GM19452 (cell line): ENCODE data around the gene CCNJL.
"Not testable (repeated sequence)": the region's sequence is repeated elsewhere in the genome, so short reads cannot be mapped to it uniquely, and the experiment has no call there.

Experiments
- ATAC-seq: cut with Tn5 transposase; IDR thresholded peaks from one replicate; pipeline ENCODE4 v1.9.1; 2021; ENCODE audit not compliant: unreplicated experiment

Gene CCNJL

DNA sequence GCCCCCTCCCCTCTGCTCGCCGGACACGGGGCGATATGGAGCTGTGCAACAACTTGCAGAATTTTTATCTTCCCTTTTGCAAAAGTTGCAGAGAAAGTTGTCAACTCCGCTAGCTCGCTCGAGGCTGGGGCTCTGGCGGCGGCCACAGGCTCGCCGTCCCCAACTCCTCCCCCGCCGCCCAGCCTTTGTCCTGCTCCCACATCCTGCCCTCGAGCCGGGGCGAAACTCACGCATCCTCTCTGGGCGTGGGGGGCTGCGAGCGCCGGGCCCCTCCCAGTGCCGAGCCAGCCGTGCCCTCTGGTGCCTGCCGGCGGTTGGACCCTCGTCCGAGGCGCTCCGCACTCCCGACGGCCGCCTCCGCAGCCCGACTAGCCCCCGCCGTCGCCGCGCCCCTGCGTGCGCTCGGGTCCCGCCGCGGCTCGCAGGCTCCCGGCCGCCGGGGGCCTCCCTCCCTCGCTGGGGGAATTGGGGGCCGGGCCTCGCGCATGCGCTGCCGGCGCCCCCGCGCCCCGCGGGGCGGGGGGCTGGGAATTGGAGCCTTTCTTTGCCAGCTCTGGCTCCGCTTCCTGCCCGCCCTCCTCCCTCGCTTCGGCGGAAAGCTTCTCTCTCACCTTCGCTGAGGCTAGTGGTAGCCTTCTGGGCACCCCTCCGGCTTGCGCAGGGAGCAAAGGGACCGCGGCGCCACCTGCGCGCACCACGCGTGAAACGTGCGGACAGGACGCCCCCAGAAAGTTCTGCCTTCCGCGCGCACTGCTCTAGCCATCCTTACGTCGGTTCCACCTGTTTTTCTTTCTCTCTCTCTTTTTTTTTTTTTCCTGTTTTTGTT, at the start of gene CCNJL:
Gene CCNJL, minus strand, starts transcription at position 431 of the 826 bp plus-strand sequence. CDS start 641 bp downstream, outside the sequence.
- ATAC-seq, result peak; percentile 47

GRCh38 chr5:160361624-160362228, 49.4 kb upstream of the CCNJL start:
- no peak for ATAC-seq

GRCh38 chr5:160360310-160360709, 47.9 kb upstream of the CCNJL start:
- ATAC-seq, result no peak

GRCh38 chr5:160359816-160360215, 47.5 kb upstream of the CCNJL start:
- no peak for ATAC-seq

GRCh38 chr5:160359242-160359641, 46.9 kb upstream of the CCNJL start:
- no peak for ATAC-seq

DNA sequence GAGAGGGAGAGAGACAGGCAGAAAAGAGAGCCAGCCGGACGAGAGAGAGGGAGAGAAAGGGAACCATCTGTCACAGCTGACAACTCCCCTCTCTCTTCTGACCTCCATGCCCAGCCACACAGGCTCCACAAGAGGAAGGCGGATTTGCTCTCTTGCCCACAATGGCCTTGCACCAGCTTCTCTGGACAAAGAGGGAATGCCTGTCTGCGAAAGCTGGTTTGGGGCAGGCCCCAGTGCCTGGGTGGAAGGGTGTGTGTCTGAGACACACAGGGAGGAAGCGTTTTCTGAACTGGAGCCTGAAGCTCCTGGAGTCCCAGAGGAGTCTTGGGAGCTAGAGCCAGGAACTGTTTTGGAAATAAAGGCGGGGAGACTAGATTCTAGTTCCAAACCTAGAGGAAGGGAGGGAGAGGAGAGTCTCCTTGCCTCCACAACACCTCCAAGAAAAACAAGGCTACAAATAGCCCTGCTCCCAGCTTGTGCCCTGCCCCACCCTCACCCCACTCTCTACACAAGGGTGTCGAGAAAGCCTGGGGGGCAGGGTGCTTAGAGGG, 45.6 kb upstream of the CCNJL start:
- ATAC-seq, result no peak

DNA sequence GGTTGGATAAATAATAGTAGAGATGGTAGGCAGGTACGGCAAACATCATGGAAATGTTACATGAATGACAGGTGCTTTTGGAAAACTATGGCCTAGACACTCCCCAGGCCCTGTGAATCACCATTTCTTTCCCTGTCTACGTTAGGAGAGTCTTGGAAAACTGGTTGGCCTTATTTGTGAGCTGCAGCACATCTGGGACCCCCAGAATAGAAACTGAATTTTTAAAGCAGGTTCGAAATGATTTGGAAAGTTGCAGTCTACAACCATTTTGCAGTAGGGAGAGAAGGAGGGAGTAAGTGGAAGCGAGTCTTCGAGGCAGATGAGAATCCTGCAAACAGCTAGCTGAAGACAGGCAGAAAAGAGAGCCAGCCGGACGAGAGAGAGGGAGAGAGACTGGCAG, 45.0 kb upstream of the CCNJL start:
- ATAC-seq, result no peak

DNA sequence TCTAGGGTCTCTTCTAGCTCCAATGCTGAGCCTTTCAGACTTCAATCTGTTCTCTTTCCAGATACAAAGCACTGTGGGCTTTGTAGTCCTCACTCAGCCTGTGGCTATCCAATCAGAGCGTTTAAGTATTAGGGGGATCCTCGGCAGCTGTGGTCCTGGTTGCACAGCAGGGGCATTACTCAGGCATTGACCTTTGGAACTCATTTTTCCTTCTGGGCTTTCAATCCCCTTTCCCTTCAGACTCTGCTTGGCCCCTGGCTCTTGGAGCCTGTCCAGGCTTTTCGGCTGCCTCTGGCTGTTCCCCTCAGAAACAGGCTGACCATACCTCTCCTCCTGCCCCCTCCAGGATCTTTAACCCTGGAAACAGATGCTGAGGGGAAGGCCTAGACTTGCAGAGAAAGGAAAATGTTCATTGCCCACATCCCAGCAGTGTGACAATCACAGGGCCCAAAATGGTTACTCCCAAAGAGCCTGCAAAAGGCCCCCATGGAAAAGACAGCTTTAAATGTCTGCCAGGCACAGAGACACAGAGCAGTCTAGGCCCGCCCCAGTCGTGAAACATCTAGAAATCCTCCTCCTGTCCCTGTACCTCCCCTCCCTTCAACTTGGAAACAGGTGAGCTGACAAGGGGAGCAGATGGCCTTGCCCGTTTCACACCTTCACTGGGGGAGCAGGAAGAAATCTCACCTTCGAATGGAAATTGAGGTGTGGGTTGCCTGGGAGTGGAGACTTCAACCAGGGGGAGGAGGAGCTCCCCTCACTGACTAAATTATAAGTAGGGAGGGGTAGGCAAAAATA, 44.4 kb upstream of the CCNJL start:
- ATAC-seq, result no peak

DNA sequence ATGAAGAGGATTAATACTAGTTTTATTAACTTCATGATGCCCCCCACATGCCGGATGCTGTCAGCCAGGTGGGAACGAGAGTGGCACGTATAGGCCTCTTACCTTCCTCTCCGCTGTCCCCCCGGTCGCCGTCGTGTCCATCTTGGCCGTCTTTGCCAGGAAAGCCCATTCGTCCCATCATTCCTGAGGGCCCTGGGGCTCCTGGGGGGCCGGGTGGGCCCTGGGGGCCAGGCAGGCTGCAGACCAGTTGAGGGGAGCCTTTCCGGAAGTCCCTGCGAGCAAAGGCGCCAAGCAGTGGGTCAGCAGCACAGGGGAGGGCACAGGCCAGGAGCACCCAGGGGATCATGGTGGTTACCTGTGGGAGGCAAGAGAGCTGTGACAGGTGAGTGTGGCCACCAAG, 42.3 kb upstream of the CCNJL start:
- ATAC-seq, result no peak

DNA sequence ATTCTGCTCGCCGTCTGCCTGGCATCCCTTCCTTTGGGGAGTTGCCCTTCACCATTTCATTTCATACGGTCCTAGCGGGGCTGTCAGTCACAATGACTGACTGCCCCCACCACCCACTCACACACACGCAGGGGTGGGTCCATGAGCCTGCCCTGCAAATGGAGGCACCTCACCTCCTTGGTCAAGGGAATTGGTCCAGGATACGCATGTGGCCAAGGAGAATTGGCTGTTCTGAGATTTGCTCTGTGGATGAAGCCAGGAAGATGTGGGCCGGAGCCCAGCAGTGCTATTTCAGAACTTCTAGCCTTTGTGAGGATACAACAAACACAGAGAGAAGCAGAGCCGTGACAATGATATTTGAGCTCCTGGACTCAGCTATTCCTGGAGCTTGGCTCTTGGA, 41.0 kb upstream of the CCNJL start:
- ATAC-seq, result no peak

DNA sequence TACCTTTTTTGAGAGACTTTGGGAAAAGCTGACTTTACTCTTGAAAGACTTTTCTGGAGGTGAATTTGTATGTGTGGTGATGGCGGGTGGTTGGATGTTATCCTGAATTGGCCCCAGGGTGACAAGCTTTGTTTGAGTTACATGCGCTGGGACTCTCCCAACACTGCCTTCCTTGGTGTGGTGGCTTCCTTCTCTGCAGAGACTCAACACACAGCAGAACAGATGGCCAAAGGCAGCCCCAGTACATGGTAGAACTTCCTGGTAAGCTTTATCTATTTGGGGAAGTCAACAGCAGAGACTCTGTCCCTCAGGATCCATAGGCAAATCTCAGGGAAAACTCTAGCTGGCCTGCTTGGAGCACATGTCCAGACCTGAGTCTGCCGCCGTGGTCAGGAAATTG, 39.9 kb upstream of the CCNJL start:
- ATAC-seq, result no peak

GRCh38 chr5:160349935-160350303, 37.6 kb upstream of the CCNJL start:
- no peak for ATAC-seq

DNA sequence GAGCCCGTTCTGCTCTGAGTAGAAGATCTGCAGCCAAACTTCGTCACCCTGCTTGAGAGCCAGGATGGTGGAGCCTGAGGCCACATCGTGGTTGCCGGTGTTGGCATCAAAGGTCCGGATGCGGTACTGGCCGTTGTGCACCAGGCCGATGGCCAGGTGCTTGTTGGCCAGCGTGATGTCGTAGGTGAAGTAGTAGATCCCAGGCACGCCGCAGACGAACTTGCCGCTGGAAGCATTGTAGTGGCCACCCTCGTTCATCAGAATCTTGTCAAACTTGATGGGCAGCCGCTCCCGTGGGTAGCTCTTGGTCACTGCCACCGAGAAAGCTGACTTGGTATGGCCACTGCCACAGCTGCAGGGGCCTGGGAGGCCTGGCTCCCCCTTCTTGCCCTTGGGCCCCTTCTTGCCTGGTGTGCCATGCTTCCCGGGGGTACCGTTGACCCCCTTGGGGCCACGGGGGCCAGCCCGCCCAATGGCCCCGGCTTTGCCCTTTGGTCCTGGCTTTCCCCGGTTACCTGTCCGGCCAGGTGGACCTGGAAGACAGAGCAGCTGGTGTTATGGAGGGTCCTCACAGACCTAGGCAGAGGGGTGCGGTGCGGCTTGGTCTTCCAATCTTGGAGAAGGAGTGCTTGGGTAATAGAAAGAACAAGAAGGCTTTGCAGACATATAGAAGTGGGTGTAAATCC, 37.0 kb upstream of the CCNJL start:
- ATAC-seq, result no peak

DNA sequence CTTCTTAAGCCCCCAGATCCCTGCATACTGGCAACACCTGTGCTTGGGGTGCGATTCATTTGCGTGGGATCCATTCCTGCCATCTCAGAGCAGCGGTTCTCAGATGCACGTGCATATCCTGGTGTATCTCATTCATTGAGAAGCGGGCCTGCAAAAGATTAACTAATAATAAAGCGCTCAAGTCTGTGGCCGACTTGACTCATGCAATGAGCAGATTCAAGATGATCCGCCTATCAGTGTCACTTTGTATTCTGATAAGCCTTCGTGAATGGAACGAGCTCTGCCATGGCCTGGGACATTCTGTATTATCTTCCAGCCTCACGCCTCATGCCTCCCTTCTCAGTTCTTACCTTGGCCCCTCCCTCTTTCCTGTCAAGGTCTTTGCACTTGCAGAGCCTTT, 35.7 kb upstream of the CCNJL start:
- ATAC-seq, result no peak

- no peak for ATAC-seq
These were observed 35.1 kb upstream of the CCNJL start for GRCh38 chr5:160347448-160347847.

- no peak for ATAC-seq
These were observed 30.1 kb upstream of the CCNJL start for GRCh38 chr5:160342413-160342941.

- no peak for ATAC-seq
These were observed 29.0 kb upstream of the CCNJL start for GRCh38 chr5:160341309-160341870.

DNA sequence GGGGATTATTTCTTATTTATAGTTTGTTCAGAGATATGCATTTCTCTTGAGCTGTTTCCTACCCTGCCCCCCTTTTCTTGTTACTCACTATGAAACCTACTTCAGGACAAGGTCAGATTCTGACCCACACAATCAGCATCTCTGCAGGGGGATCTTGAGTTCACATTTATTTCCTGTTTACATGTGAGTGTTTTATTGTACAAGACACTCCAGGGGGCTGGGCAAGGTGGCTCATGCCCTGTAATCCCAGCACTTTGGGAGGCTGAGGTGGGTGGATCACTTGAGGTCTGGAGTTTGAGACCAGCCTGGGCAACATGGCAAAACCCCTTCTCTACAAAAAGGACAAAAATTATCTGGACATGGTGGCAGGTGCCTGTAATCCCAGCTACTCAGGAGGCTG, 28.1 kb upstream of the CCNJL start:
- not testable (repeated sequence) for ATAC-seq

- no peak for ATAC-seq
These were observed 27.2 kb upstream of the CCNJL start for GRCh38 chr5:160339406-160340130.

DNA sequence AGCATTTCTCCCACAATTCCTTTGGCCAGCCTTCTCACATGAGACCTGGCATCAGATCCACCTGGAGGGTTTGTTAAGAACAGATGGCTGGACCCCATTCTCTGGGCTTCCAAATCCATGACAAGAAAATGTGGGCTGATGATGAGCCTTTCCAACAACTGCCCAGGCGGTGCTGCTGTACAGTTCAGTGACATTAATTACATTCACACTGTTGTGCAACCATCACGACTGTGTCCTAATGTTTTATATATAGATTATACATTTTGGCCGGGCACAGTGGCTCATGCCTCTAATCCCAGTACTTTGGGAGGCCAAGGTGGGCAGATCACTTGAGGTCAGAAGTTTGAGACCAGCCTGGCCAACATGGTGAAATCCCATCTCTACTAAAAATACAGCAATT, 22.4 kb upstream of the CCNJL start:
- not testable (repeated sequence) for ATAC-seq
